ENCODE results near the gene UBR4. TPM values are rescaled to one million over a fixed set of nuclear protein-coding genes. Genes with fewer than 3 reads are reported as not detected.

UBR4 gene
- total RNA-seq, 1 experiment from 2014 or later, result 131 TPM

DNA sequence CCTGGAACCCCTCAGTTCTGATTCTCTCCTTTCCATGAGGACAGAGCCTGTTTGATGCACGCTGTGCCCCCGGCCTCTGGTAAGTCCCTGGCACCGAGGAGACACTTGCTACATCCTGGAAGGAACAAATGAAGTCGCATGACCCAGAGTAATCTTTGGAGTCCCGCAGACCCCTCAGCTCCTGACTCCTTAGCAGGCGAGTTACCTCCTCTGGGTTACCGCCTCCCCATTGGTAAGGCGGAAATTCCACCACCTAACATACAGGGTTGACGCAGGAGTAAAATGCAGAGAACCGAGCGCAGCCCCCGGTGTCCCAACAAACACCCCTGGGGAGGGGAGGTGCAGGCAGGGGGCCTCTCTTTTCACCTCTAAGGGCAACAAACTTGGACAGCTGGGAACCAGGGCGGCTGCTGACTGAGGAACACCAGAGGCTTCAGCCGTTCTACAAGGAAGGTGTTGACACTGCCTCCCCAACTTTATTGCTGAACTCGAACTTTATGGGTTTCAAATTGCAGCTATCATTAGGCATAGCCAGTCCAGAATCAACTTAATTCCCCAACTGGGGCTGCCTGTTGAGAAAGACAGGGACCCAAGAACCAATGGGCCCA lies 138.3 kb downstream of the UBR4 start:
- Histone ChIP-seq H2BK120ac (ENCODE audit: low read depth, low read length, poor library complexity, severe bottlenecking) (no peak overlapping the region), H4K20me1 (ENCODE audit: control insufficient read depth, insufficient read depth, insufficient read length) (no peaks in the 10 kb centered on the region), H3K79me2 (ENCODE audit: insufficient read depth, low read length) (no peaks in the 10 kb centered on the region), H3K18ac (ENCODE audit: insufficient read length, low read depth, low read length) (no peak overlapping the region), H3K27ac (ENCODE audit: insufficient read length, low read depth, low read length) (no peak overlapping the region), H3T11ph (ENCODE audit: low read length) (no peak overlapping the region), H2AFZ (ENCODE audit: low read length) (no peak overlapping the region), H3K23ac (ENCODE audit: insufficient read length, low read depth, low read length) (no peak overlapping the region), H3K4ac (ENCODE audit: low read depth, low read length) (no peak overlapping the region), H3K56ac (ENCODE audit: insufficient read length, low read depth, low read length) (no peak overlapping the region), H3K9me3 (ENCODE audit: control insufficient read depth, low read depth, low read length) (no peaks in the 10 kb centered on the region), H4K8ac (replicated peaks; ENCODE audit: insufficient read length, low read depth, low read length) (no peak overlapping the region), H2AK5ac (ENCODE audit: insufficient read length, low read length) (no peak overlapping the region), H2BK5ac (ENCODE audit: insufficient read length, low read length) (no peak overlapping the region), H4K91ac (ENCODE audit: insufficient read length, low read depth, low read length) (no peak overlapping the region), H2BK20ac (ENCODE audit: low read depth, low read length, poor library complexity, severe bottlenecking) (no peak overlapping the region), H3K27me3 (ENCODE audit: insufficient read depth, low read length) (no peaks in the 10 kb centered on the region), H3K14ac (ENCODE audit: insufficient read depth, low read length) (no peak overlapping the region), H3K4me2 (ENCODE audit: insufficient read depth, insufficient read length, low read length) (no peak overlapping the region), H3K23me2 (ENCODE audit: insufficient read length, low read depth, low read length, poor library complexity, severe bottlenecking) (no peaks in the 10 kb centered on the region), H3K4me1 (ENCODE audit: insufficient read depth, low read length) (no peaks in the 10 kb centered on the region), H2BK12ac (ENCODE audit: insufficient read length, low read depth, low read length) (no peak overlapping the region), H2BK15ac (ENCODE audit: low read depth, low read length) (no peak overlapping the region), H4K5ac (ENCODE audit: insufficient read length, low read depth, low read length) (no peak overlapping the region), H3K9ac (ENCODE audit: extremely low read depth, insufficient read length, low read length) (no peak overlapping the region), H3K79me1 (ENCODE audit: insufficient read depth, low read depth, low read length, poor library complexity, severe bottlenecking) (no peaks in the 10 kb centered on the region)
- TF ChIP-seq, protein P1, sequence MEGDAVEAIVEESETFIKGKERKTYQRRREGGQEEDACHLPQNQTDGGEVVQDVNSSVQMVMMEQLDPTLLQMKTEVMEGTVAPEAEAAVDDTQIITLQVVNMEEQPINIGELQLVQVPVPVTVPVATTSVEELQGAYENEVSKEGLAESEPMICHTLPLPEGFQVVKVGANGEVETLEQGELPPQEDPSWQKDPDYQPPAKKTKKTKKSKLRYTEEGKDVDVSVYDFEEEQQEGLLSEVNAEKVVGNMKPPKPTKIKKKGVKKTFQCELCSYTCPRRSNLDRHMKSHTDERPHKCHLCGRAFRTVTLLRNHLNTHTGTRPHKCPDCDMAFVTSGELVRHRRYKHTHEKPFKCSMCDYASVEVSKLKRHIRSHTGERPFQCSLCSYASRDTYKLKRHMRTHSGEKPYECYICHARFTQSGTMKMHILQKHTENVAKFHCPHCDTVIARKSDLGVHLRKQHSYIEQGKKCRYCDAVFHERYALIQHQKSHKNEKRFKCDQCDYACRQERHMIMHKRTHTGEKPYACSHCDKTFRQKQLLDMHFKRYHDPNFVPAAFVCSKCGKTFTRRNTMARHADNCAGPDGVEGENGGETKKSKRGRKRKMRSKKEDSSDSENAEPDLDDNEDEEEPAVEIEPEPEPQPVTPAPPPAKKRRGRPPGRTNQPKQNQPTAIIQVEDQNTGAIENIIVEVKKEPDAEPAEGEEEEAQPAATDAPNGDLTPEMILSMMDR (conservative IDR thresholded peaks at IDR 0.05), result no peak
- Mint-ChIP-seq H3K27me3 (ENCODE audit: low read depth) (no peaks in the 10 kb centered on the region; the same call in 1 of the 2 replicates), H3K4me3 (no peak overlapping the region), H3K27ac (peak overlapping the region in 1 of 3 experiments; percentile 83; a peak in 3 of 7 replicates), H3K36me3 (ENCODE audit: insufficient read depth in 1 of 3, low read depth in 3 of 3) (peaks cover 22 to 44% (median 37%) of the 10 kb centered on the region in 3 experiments; a peak in 6 of 7 replicates), H3K4me1 (peaks cover 17 to 20% of the 10 kb centered on the region in 2 experiments), H3K9me3 (no peaks in the 10 kb centered on the region)
- no peak for DNase-seq
- WGBS (ENCODE audit: extremely low coverage, insufficient read length, low lambda C conversion rate), result no CpG with 5 or more reads among the region's 15 CpGs
